HG03469 (cell line): ENCODE measurements around the gene AMIGO1.
"Not testable (repeated sequence)": the region's sequence is repeated elsewhere in the genome, so short reads cannot be mapped to it uniquely, and the experiment has no call there.

Experiments
- ATAC-seq: cut with Tn5 transposase; IDR thresholded peaks from one replicate; pipeline ENCODE4 v1.9.1; 2021; ENCODE audit warnings: mild to moderate bottlenecking, moderate library complexity, moderate number of reproducible peaks; ENCODE audit not compliant: unreplicated experiment

The AMIGO1 gene

GRCh38 chr1:109485001-109485400 lies 24.5 kb downstream of the AMIGO1 start:
- no peak for ATAC-seq

- no peak for ATAC-seq
These were observed 25.0 kb downstream of the AMIGO1 start for GRCh38 chr1:109484519-109484975.

GRCh38 chr1:109483672-109484518 lies 25.6 kb downstream of the AMIGO1 start, which contains the start of gene ATXN7L2:
TSS of gene ATXN7L2 (plus strand) at chr1:109483905. CDS start at chr1:109483954, 49 bp downstream.
- ATAC-seq: peak; percentile 53

GRCh38 chr1:109482791-109483671 lies 26.5 kb downstream of the AMIGO1 start:
- ATAC-seq: no peak

GRCh38 chr1:109482242-109482641 lies 27.3 kb downstream of the AMIGO1 start:
- no peak for ATAC-seq

GRCh38 chr1:109481646-109482045 lies 27.9 kb downstream of the AMIGO1 start:
- no peak for ATAC-seq

GRCh38 chr1:109479901-109480300 lies 29.6 kb downstream of the AMIGO1 start:
- ATAC-seq: no peak

- ATAC-seq: no peak
These were observed 30.2 kb downstream of the AMIGO1 start for GRCh38 chr1:109479311-109479710.

GRCh38 chr1:109478806-109479205 lies 30.7 kb downstream of the AMIGO1 start:
- no peak for ATAC-seq

- ATAC-seq: no peak
These were observed 31.7 kb downstream of the AMIGO1 start for GRCh38 chr1:109477821-109478220.

GRCh38 chr1:109476825-109477224 lies 32.7 kb downstream of the AMIGO1 start:
- ATAC-seq: no peak

GRCh38 chr1:109475261-109475660 lies 34.3 kb downstream of the AMIGO1 start:
- ATAC-seq: no peak

- ATAC-seq: no peak
These were observed 34.8 kb downstream of the AMIGO1 start for GRCh38 chr1:109474697-109475096.

GRCh38 chr1:109473284-109474057 lies 36.1 kb downstream of the AMIGO1 start:
- ATAC-seq: not testable (repeated sequence)

- no peak for ATAC-seq
These were observed 36.7 kb downstream of the AMIGO1 start for GRCh38 chr1:109472779-109473178.

- ATAC-seq: no peak
These were observed 39.3 kb downstream of the AMIGO1 start for GRCh38 chr1:109470245-109470644.

GRCh38 chr1:109468903-109469302 lies 40.6 kb downstream of the AMIGO1 start:
- ATAC-seq: no peak

- no peak for ATAC-seq
These were observed 41.5 kb downstream of the AMIGO1 start for GRCh38 chr1:109468061-109468460.

GRCh38 chr1:109467301-109467777 lies 42.2 kb downstream of the AMIGO1 start:
- no peak for ATAC-seq

- ATAC-seq: no peak
These were observed 42.9 kb downstream of the AMIGO1 start, which contains the start of gene SYPL2 for GRCh38 chr1:109466452-109467300. TSS of gene SYPL2 (plus strand) at chr1:109466546. CDS start at chr1:109466844, 298 bp downstream.
